ENCODE data around the gene PLSCR4.

- TF ChIP-seq CTCF (conservative IDR thresholded peaks at IDR 0.05; ENCODE audit: low read depth, low read length) (peak; percentile 75), EZH2 (IDR thresholded peaks at IDR 0.05; ENCODE audit: borderline replicate concordance, low read depth, low read length, poor library complexity, severe bottlenecking) (no peak)
Measured at GRCh38 chr3:146189519-146190173, 61.3 kb downstream of the PLSCR4 start.
